ENCODE data around the gene TXNDC16.
"Not testable (repeated sequence)": the region's sequence is repeated elsewhere in the genome, so short reads cannot be mapped to it uniquely, and the experiment has no call there.

The TXNDC16 gene

GRCh38 chr14:52536269-52536668 lies 16.0 kb downstream of the TXNDC16 start:
- no peak for DNase-seq

GRCh38 chr14:52531481-52531880 lies 20.8 kb downstream of the TXNDC16 start:
- DNase-seq, result no peak

- DNase-seq, result no peak
Measured at GRCh38 chr14:52527052-52527451, 25.3 kb downstream of the TXNDC16 start.

- no peak for DNase-seq
Measured at GRCh38 chr14:52522581-52523345, 29.5 kb downstream of the TXNDC16 start.

GRCh38 chr14:52522033-52522432 lies 30.3 kb downstream of the TXNDC16 start:
- no peak for DNase-seq

GRCh38 chr14:52514046-52514811 lies 38.1 kb downstream of the TXNDC16 start:
- DNase-seq, result no peak

- no peak for DNase-seq
Measured at GRCh38 chr14:52513249-52513648, 39.1 kb downstream of the TXNDC16 start.

GRCh38 chr14:52494444-52494843 lies 57.9 kb downstream of the TXNDC16 start:
- no peak for DNase-seq

- DNase-seq, result no peak
Measured at GRCh38 chr14:52485350-52485960, 66.8 kb downstream of the TXNDC16 start.

GRCh38 chr14:52481864-52482263 lies 70.4 kb downstream of the TXNDC16 start:
- no peak for DNase-seq

- no peak for DNase-seq
Measured at GRCh38 chr14:52473557-52473956, 78.7 kb downstream of the TXNDC16 start.

- no peak for DNase-seq
Measured at GRCh38 chr14:52472728-52473127, 79.6 kb downstream of the TXNDC16 start.

GRCh38 chr14:52472251-52472650 lies 80.1 kb downstream of the TXNDC16 start:
- not testable (repeated sequence) for DNase-seq

- DNase-seq, result no peak
Measured at GRCh38 chr14:52467515-52468266, 84.6 kb downstream of the TXNDC16 start.

- no peak for DNase-seq
Measured at GRCh38 chr14:52464175-52464574, 88.1 kb downstream of the TXNDC16 start.

GRCh38 chr14:52463375-52463774 lies 88.9 kb downstream of the TXNDC16 start:
- no peak for DNase-seq

GRCh38 chr14:52461721-52462120 lies 90.6 kb downstream of the TXNDC16 start:
- DNase-seq, result no peak

- DNase-seq, result no peak
Measured at GRCh38 chr14:52458721-52459085, 93.6 kb downstream of the TXNDC16 start.

- no peak for DNase-seq
Measured at GRCh38 chr14:52457411-52457810, 94.9 kb downstream of the TXNDC16 start.

- DNase-seq, result no peak
Measured at GRCh38 chr14:52455291-52456088, 96.8 kb downstream of the TXNDC16 start.

- no peak for DNase-seq
Measured at GRCh38 chr14:52447236-52447635, 105.1 kb downstream of the TXNDC16 start.

GRCh38 chr14:52446355-52446754 lies 106.0 kb downstream of the TXNDC16 start:
- no peak for DNase-seq
